Hepatocyte (in vitro differentiated cells): ENCODE measurements around the gene PLCD3. TPM values are rescaled to one million over a fixed set of nuclear protein-coding genes. Genes with fewer than 3 reads are reported as not detected.

Experiments
- DNase-seq: peaks from one replicate; pipeline ENCODE4 v3.0.0-alpha.2; 2016; ENCODE audit warnings: low spot score
- H2AFZ ChIP-seq: fragments of 200-600 bp; sonication (generic); 2 replicates; pipeline ENCODE4 v1.6.0; 2016; ENCODE audit warnings: antibody characterized with exemption, mild to moderate bottlenecking
- H3K27ac ChIP-seq: fragments of 200-600 bp; sonication (generic); 2 replicates; pipeline ENCODE4 v1.5.1; 2016; ENCODE audit warnings: mild to moderate bottlenecking
- H3K27me3 ChIP-seq: fragments of 200-600 bp; sonication (generic); 2 replicates; pipeline ENCODE4 v1.6.1; 2016
- H3K36me3 ChIP-seq: fragments of 200-600 bp; sonication (generic); replicated peaks from 2 replicates; pipeline ENCODE4 v1.5.1; 2016; ENCODE audit warnings: low read depth; ENCODE audit not compliant: insufficient read depth
- H3K4me1 ChIP-seq: fragments of 200-600 bp; sonication (generic); 2 replicates; pipeline ENCODE4 v1.5.1; 2016; ENCODE audit warnings: mild to moderate bottlenecking, moderate library complexity; ENCODE audit not compliant: insufficient read depth
- H3K4me2 ChIP-seq: fragments of 200-600 bp; sonication (generic); 2 replicates; pipeline ENCODE4 v1.6.0; 2016
- H3K4me3 ChIP-seq: fragments of 200-600 bp; sonication (generic); 2 replicates; pipeline ENCODE4 v1.5.1; 2016; ENCODE audit warnings: mild to moderate bottlenecking
- H3K79me2 ChIP-seq: fragments of 200-600 bp; sonication (generic); 2 replicates; pipeline ENCODE4 v1.6.0; 2017; ENCODE audit warnings: mild to moderate bottlenecking
- H3K9me2 ChIP-seq: fragments of 200-600 bp; sonication (generic); replicated peaks from 2 replicates; pipeline ENCODE4 v1.6.0; 2017; ENCODE audit warnings: mild to moderate bottlenecking; ENCODE audit not compliant: insufficient read depth
- H3K9me3 ChIP-seq: fragments of 200-600 bp; sonication (generic); 2 replicates; pipeline ENCODE4 v1.5.1; 2016; ENCODE audit warnings: low read depth, mild to moderate bottlenecking
- H4K20me1 ChIP-seq: fragments of 200-600 bp; sonication (generic); 2 replicates; pipeline ENCODE4 v1.6.0; 2016; ENCODE audit warnings: mild to moderate bottlenecking; ENCODE audit not compliant: insufficient read depth, poor library complexity, severe bottlenecking
- EZH2 ChIP-seq: fragments of 200-600 bp; sonication (generic); IDR thresholded peaks from 2 replicates; pipeline ENCODE4 v1.6.1; 2016; ENCODE audit warnings: antibody characterized with exemption, mild to moderate bottlenecking, borderline replicate concordance
- EZH2phosphoT487 ChIP-seq: fragments of 200-600 bp; sonication (generic); IDR thresholded peaks from one replicate; pipeline ENCODE4 v1.6.1; 2018; ENCODE audit warnings: antibody characterized with exemption, mild to moderate bottlenecking, low read depth, moderate library complexity; ENCODE audit not compliant: unreplicated experiment, severe bottlenecking
- WGBS: methylation state at CpG from one replicate; pipeline ENCODE4 v1.1.6; 2016; ENCODE audit warnings: low lambda C conversion rate; ENCODE audit errors: missing lambda C conversion rate; 5-methylcytosine and 5-hydroxymethylcytosine counted together
- polyA plus RNA-seq: library from polyadenylated mRNA; unstranded; fragments of >200 nt; fragmentation: Nextera tagmentation; extraction: Ambion mirVana; gene quantifications from 2 replicates; pipeline ENCODE4 v1.2.1, GENCODE V29; 2016
- total RNA-seq: library from RNA; depleted of rRNA; stranded (reverse); fragments of >200 nt; gene quantifications from 2 replicates; pipeline ENCODE4 v1.2.3, GENCODE V29; 2014
- TF ChIP-seq, protein P1 (sequence below): fragments of 200-600 bp; sonication (generic); IDR thresholded peaks from 2 replicates; pipeline ENCODE4 v1.5.1; 2016; ENCODE audit warnings: antibody characterized with exemption, mild to moderate bottlenecking; ENCODE audit not compliant: poor library complexity

Gene PLCD3
- total and polyA plus RNA-seq, 2 experiments from 2014 or later, result 41.8 to 69.7 TPM

DNA sequence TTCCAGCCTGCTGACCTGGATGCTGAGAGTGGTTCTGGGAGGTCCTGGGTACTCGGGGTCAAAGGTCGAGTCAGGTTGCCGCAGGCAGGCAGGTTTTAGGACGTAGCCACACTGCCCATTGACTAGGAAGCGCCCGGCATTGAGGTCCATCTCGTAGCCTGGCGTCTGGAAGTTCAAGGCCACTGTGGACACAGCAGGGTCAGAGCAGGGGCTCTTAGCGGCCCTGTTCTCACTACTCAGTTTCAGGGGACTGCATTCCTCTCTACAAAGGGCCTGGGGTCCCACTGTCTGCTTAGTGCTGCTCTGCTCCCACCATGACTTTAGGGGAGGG lies 18.9 kb downstream of the PLCD3 start:
- no peaks in the 10 kb centered on the region for H3K79me2 ChIP-seq
- H3K36me3 ChIP-seq, result no peaks in the 10 kb centered on the region
- H3K27ac ChIP-seq, result no peak overlapping the region
- no peaks in the 10 kb centered on the region for H3K9me2 ChIP-seq
- H2AFZ ChIP-seq, result no peak overlapping the region
- H3K27me3 ChIP-seq, result no peaks in the 10 kb centered on the region
- H3K4me2 ChIP-seq, result no peak overlapping the region
- DNase-seq, result no peak
- H4K20me1 ChIP-seq, result no peaks in the 10 kb centered on the region
- WGBS, result 87% methylated on average over 9 of the region's 9 CpGs
- no peak overlapping the region for H3K4me3 ChIP-seq
- no peaks in the 10 kb centered on the region for H3K9me3 ChIP-seq
- TF ChIP-seq, protein P1, sequence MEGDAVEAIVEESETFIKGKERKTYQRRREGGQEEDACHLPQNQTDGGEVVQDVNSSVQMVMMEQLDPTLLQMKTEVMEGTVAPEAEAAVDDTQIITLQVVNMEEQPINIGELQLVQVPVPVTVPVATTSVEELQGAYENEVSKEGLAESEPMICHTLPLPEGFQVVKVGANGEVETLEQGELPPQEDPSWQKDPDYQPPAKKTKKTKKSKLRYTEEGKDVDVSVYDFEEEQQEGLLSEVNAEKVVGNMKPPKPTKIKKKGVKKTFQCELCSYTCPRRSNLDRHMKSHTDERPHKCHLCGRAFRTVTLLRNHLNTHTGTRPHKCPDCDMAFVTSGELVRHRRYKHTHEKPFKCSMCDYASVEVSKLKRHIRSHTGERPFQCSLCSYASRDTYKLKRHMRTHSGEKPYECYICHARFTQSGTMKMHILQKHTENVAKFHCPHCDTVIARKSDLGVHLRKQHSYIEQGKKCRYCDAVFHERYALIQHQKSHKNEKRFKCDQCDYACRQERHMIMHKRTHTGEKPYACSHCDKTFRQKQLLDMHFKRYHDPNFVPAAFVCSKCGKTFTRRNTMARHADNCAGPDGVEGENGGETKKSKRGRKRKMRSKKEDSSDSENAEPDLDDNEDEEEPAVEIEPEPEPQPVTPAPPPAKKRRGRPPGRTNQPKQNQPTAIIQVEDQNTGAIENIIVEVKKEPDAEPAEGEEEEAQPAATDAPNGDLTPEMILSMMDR, result no peak
- no peak for TF ChIP-seq EZH2
- no peak for TF ChIP-seq EZH2phosphoT487
- no peaks in the 10 kb centered on the region for H3K4me1 ChIP-seq

DNA sequence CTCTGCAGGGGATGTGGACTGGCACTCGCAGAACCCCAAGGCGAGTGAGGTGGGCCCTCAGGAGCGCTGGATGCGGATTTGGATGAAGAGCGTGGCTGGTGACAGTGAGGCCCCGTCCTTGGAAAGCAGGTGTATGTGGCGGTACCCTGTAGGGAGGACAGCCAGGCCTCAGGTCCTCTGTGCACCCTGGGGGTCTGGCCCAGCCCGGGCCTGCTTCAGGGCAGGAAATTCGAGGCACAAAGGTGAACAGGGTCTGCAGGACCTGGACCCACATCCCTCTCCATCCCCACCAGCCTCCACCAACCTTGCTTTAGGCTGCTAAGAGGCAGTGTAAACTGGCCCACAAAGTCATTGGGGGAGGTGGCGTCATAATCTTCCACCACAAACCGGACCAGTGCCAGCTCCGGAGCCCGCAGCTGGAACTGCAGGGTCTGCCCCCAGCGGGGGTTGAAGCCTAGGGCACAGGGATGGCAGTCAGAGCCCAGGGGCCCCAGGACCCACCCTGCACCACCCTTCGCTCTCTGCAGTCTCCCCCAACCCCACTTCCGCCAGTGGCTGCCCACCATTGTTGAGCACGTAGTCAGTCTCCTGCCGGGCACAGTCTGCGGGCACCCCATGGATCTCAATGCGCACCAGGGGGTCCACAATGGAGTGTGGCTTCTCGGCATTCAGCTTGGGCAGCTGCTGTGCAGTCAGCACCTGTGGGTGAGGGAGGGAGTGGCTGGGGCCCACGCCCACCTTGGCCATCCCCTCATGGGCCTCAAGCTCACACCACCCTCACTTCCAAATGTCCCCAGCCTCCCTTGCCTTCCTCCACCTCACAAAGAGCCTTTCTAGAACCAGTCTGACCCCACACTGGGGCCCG lies 19.5 kb downstream of the PLCD3 start:
- H3K4me3 ChIP-seq, result no peak overlapping the region
- no peaks in the 10 kb centered on the region for H3K27me3 ChIP-seq
- no peaks in the 10 kb centered on the region for H3K79me2 ChIP-seq
- H3K4me1 ChIP-seq, result no peaks in the 10 kb centered on the region
- DNase-seq, result no peak
- no peaks in the 10 kb centered on the region for H4K20me1 ChIP-seq
- H3K9me3 ChIP-seq, result no peaks in the 10 kb centered on the region
- 92% methylated on average over 19 of the region's 23 CpGs for WGBS
- no peak overlapping the region for H3K27ac ChIP-seq
- no peak overlapping the region for H2AFZ ChIP-seq
- TF ChIP-seq, protein P1, result no peak
- TF ChIP-seq EZH2phosphoT487, result no peak
- no peak for TF ChIP-seq EZH2
- H3K9me2 ChIP-seq, result no peaks in the 10 kb centered on the region
- H3K4me2 ChIP-seq, result no peak overlapping the region
- no peaks in the 10 kb centered on the region for H3K36me3 ChIP-seq

DNA sequence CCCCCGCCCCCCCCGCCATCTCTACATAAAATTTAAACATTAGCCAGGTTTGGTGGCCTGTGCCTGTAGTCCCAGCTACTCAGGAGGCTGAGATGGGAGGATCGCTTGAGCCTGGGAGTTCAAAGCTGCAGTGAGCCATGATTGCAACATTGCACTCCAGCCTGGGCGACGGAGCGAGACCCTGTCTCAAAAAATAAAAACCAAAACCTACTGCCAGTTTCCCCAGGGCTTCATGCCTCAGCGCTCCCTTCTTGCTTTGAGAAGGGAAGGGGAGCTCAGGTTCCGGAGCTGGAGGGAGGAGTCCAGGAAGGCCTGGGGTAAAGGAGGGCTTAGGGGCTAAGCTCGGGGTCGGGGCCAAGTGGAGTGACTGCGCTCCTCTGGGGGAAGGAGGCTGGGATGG lies 20.5 kb downstream of the PLCD3 start:
- no peaks in the 10 kb centered on the region for H3K27me3 ChIP-seq
- H3K9me3 ChIP-seq, result no peaks in the 10 kb centered on the region
- no peak overlapping the region for H3K4me3 ChIP-seq
- H4K20me1 ChIP-seq, result peaks cover 4% of the 10 kb centered on the region
- DNase-seq, result no peak
- WGBS, result 96% methylated on average over 11 of the region's 11 CpGs
- H3K27ac ChIP-seq, result no peak overlapping the region
- no peak overlapping the region for H3K4me2 ChIP-seq
- H3K9me2 ChIP-seq, result no peaks in the 10 kb centered on the region
- no peaks in the 10 kb centered on the region for H3K79me2 ChIP-seq
- no peak overlapping the region for H2AFZ ChIP-seq
- no peaks in the 10 kb centered on the region for H3K36me3 ChIP-seq
- no peak for TF ChIP-seq EZH2phosphoT487
- no peak for TF ChIP-seq EZH2
- TF ChIP-seq, protein P1, result no peak
- no peaks in the 10 kb centered on the region for H3K4me1 ChIP-seq
